Body of pancreas (tissue), 4 donors: ENCODE data around the gene CSAD. TPM values are rescaled to one million over a fixed set of nuclear protein-coding genes. Genes with fewer than 3 reads are reported as not detected.

ENCODE experiments used
- ATAC-seq: fragments of 150-250 bp; one replicate; pipeline ENCODE4 v1.9.1; 2016
- DNase-seq, 4 donors: peaks; one replicate each; pipeline ENCODE4 v3.0.0-alpha.2; 2019
- H3K27ac ChIP-seq, 4 donors: fragments of 200-600 bp; sonication (generic); 1 replicate in 3 of 4; 2 replicates in 1 of 4; pipeline versions ENCODE4 v1.5.1 to v1.6.1; 2016 to 2019; ENCODE audit warnings: mild to moderate bottlenecking in 1 of 4, mixed read lengths in 1 of 4, moderate library complexity in 1 of 4
- H3K27me3 ChIP-seq, 2 donors: fragments of 200-600 bp; sonication (generic); one replicate each; pipeline ENCODE4 v1.6.0; 2016; ENCODE audit warnings: mild to moderate bottlenecking in 1 of 2
- H3K36me3 ChIP-seq, 2 donors: fragments of 200-600 bp; sonication (generic); replicated peaks in 1 of 2; 2 replicates each; pipeline ENCODE4 v1.5.1; 2016; ENCODE audit warnings: low read depth in 2 of 2; ENCODE audit not compliant: insufficient read depth in 1 of 2
- H3K4me1 ChIP-seq: fragments of 200-600 bp; sonication (generic); one replicate; pipeline ENCODE4 v1.6.0; 2016
- H3K4me3 ChIP-seq, 2 donors: fragments of 200-600 bp; sonication (generic); 1 replicate in 1 of 2; 2 replicates in 1 of 2; pipeline ENCODE4 v1.5.1; 2016 to 2019
- H3K9me3 ChIP-seq, 3 donors: fragments of 200-600 bp; sonication (generic); 1 replicate in 2 of 3; 2 replicates in 1 of 3; pipeline ENCODE4 v1.5.1; 2016
- POLR2A ChIP-seq, 3 donors: fragments of 450-650 bp; IDR thresholded peaks; one replicate each; pipeline ENCODE4 v1.6.1; 2016; ENCODE audit warnings: antibody characterized with exemption in 3 of 3, mild to moderate bottlenecking in 2 of 3
- WGBS, 2 donors: methylation state at CpG; one replicate each; pipeline ENCODE4 v1.1.5; 2017; 5-methylcytosine and 5-hydroxymethylcytosine counted together
- intact Hi-C: fragments of 100-400 bp; cut with DNase I; formaldehyde crosslinking; loops from one replicate; pipeline ENCODE4 v1.15.1; 2023
- total RNA-seq, 2 donors: library from RNA; depleted of rRNA; stranded (reverse); fragments of >200 nt; gene quantifications; one replicate each; pipeline ENCODE4 v1.1.0, GENCODE V29; 2016
- TF ChIP-seq, protein P1 (sequence below), 7 experiments: fragments of 450-650 bp in 4 of 7; fragments of 200-600 bp in 3 of 7; sonication (generic) in 3 of 7; IDR thresholded peaks; one replicate each; pipeline ENCODE4 v1.5.1; 2016 to 2019; ENCODE audit warnings: antibody characterized with exemption in 7 of 7

The CSAD gene
- total RNA-seq, 2 donors from 2014 or later, result 31.4 to 64.3 TPM

- TF ChIP-seq POLR2A (IDR thresholded peaks at IDR 0.05), result no peak
- TF ChIP-seq, protein P1, sequence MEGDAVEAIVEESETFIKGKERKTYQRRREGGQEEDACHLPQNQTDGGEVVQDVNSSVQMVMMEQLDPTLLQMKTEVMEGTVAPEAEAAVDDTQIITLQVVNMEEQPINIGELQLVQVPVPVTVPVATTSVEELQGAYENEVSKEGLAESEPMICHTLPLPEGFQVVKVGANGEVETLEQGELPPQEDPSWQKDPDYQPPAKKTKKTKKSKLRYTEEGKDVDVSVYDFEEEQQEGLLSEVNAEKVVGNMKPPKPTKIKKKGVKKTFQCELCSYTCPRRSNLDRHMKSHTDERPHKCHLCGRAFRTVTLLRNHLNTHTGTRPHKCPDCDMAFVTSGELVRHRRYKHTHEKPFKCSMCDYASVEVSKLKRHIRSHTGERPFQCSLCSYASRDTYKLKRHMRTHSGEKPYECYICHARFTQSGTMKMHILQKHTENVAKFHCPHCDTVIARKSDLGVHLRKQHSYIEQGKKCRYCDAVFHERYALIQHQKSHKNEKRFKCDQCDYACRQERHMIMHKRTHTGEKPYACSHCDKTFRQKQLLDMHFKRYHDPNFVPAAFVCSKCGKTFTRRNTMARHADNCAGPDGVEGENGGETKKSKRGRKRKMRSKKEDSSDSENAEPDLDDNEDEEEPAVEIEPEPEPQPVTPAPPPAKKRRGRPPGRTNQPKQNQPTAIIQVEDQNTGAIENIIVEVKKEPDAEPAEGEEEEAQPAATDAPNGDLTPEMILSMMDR (IDR thresholded peaks at IDR 0.05), result no peak
- DNase-seq (no peak), ATAC-seq (no peak)
- Histone ChIP-seq H3K9me3 (no peaks in the 10 kb centered on the region), H3K4me3 (no peak overlapping the region), H3K4me1 (peaks cover 13% of the 10 kb centered on the region), H3K36me3 (no peaks in the 10 kb centered on the region), H3K27ac (no peak overlapping the region), H3K27me3 (no peaks in the 10 kb centered on the region)
- WGBS, 2 donors, result 80 to 82% methylated on average over 1 of the region's 1 CpG
- intact Hi-C loops, result no loop called here
Observed at GRCh38 chr12:53201177-53201541, 20.4 kb upstream of the CSAD start.

DNA sequence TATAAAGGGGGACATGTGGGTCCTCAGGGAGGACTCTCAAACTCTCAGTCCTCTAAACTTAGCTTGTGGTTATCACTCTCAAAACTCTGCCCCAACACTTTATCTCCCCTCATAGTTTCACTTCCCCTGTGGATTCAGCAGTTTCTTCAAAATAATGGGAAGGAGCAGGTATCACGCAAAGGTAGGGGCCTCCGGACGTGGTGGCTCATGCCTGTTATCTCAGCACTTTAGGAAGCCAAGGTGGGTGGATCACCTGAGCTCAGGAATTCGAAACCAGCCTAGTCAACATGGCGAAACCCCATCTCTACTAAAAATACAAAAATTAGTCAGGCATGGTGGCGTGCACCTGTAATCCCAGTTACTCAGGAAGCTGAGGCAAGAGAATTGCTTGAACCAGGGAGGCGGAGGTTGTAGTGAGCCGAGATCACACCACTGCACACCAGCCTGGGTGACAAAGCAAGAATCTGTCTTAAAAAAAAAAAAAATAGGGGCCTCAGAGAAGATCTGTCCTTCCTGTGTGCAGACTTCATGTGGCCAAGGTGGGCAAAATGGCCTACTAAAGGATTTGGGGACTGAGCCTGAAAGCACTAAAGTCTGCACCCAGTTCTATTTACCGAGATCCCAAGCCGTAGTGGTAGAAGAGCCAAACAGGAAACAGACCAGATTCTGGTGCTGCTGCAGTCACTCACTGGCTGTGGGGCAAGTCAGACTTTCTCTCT lies 19.9 kb upstream of the CSAD start:
- intact Hi-C loops, result no loop called here
- TF ChIP-seq POLR2A (IDR thresholded peaks at IDR 0.05), result no peak
- TF ChIP-seq, protein P1 (IDR thresholded peaks at IDR 0.05), result no peak
- Histone ChIP-seq H3K36me3 (no peaks in the 10 kb centered on the region), H3K4me1 (peaks cover 13% of the 10 kb centered on the region), H3K27me3 (no peaks in the 10 kb centered on the region), H3K4me3 (no peak overlapping the region), H3K9me3 (no peaks in the 10 kb centered on the region), H3K27ac (no peak overlapping the region)
- 63 to 77% methylated on average over 10 of the region's 10 CpGs for WGBS, 2 donors
- no peak for ATAC-seq
- no peak for DNase-seq

- H3K9me3 ChIP-seq, result no peaks in the 10 kb centered on the region
- H3K4me3 ChIP-seq, result no peak overlapping the region
- H3K27ac ChIP-seq, result no peak overlapping the region
- intact Hi-C loops, result no loop called here
- peaks cover 15% of the 10 kb centered on the region for H3K4me1 ChIP-seq
- H3K36me3 ChIP-seq, result no peaks in the 10 kb centered on the region
- DNase-seq, result no peak
- no peak for TF ChIP-seq POLR2A (IDR thresholded peaks at IDR 0.05)
- TF ChIP-seq, protein P1 (IDR thresholded peaks at IDR 0.05), result no peak
- WGBS, 2 donors, result 66 to 75% methylated on average over 2 of the region's 2 CpGs
- ATAC-seq, result no peak
- H3K27me3 ChIP-seq, result no peaks in the 10 kb centered on the region
Observed at GRCh38 chr12:53200107-53200457, 19.4 kb upstream of the CSAD start.

- Histone ChIP-seq H3K9me3 (no peaks in the 10 kb centered on the region), H3K27me3 (no peaks in the 10 kb centered on the region), H3K27ac (no peak overlapping the region), H3K4me1 (peaks cover 19% of the 10 kb centered on the region), H3K4me3 (no peak overlapping the region), H3K36me3 (no peaks in the 10 kb centered on the region)
- no peak for DNase-seq
- ATAC-seq, result no peak
- WGBS, 2 donors, result 77 to 81% methylated on average over 3 of the region's 3 CpGs
- no peak for TF ChIP-seq POLR2A (IDR thresholded peaks at IDR 0.05)
- TF ChIP-seq, protein P1 (IDR thresholded peaks at IDR 0.05), result no peak
- intact Hi-C loops, result loop anchor here (5.0 to 10.0 kb wide), 2 partner anchors 37 to 135 kb away; no protein-coding TSS in a partner anchor
Observed at GRCh38 chr12:53199700-53200099, 19.0 kb upstream of the CSAD start.
